H7 (cell line): Measurements from ENCODE around the gene PIGK. TPM values are rescaled to one million over a fixed set of nuclear protein-coding genes. Genes with fewer than 3 reads are reported as not detected.

ENCODE experiments used
- DNase-seq: peaks from one replicate; pipeline ENCODE4 v3.0.0; 2012
- H3K27me3 ChIP-seq: 2 replicates; pipeline ENCODE4 v1.6.0; 2011; ENCODE audit warnings: mild to moderate bottlenecking, low read length; ENCODE audit not compliant: control insufficient read depth, insufficient read depth
- H3K36me3 ChIP-seq: replicated peaks from 2 replicates; pipeline ENCODE4 v1.5.1; 2011; ENCODE audit warnings: low read length; ENCODE audit not compliant: control insufficient read depth, insufficient read depth
- H3K4me3 ChIP-seq: 2 replicates; pipeline ENCODE4 v1.5.1; 2011; ENCODE audit warnings: low read depth, mild to moderate bottlenecking, control low read depth, low read length, moderate library complexity; ENCODE audit not compliant: insufficient read depth
- total RNA-seq: library from RNA; depleted of rRNA; stranded (reverse); fragments of >200 nt; shearing (Covaris generic); gene quantifications from 2 replicates; pipeline ENCODE4 v1.2.3, GENCODE V29; 2014

Gene PIGK
- total RNA-seq, 1 experiment from 2014 or later: 18.4 TPM

DNA sequence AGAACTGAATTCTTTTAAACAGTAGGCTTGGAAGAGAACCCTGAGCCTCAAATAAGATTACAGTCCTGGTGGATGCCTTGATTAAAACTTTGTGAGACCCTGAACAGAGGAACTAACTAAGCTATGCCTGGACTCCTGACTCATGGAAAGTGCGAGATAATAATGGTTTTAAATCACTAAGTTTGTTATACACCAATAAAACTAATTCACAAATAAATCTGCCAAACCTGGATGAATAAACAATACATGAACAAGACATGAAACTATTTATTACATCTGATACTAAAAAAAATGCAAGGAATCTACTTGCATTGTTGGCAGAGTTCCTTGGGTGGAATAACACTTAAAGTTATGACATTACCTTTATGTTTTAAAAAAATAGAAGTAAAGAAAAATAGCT, 118.4 kb downstream of the PIGK start:
- no peaks in the 10 kb centered on the region for H3K27me3 ChIP-seq
- H3K4me3 ChIP-seq: no peak overlapping the region
- no peaks in the 10 kb centered on the region for H3K36me3 ChIP-seq
- DNase-seq: no peak

DNA sequence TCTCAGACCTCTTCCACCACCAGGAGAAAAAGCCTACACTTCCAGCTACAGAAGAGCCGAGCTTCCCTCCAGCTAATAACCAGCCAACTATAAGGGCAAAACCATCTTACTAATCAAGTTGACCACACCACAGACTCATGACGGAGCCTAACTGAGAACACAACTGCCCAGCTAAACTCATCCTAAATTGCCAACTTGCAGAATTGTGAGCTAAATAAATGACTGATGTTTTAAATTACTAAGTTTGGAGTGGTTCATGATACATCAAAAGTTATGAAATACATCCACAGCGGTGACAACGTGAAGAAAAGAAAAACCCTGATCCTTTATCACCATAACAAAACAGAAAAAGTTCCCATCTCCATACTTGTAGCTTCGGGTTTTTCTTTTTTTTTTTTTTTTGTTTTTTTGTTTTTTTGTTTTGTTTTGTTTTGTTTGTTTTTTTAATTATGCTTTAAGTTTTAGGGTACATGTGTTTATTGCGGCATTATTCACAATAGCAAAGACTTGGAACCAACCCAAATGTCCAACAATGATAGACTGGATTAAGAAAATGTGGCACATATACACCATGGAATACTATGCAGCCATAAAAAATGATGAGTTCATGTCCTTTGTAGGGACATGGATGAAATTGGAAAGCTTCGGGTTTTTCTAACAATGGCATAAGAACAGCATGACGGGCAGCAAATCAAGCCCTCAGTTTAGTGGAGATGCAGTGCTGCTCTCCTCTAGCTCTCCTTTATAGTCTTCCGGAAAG, 122.6 kb downstream of the PIGK start:
- no peak overlapping the region for H3K4me3 ChIP-seq
- DNase-seq: no peak
- H3K27me3 ChIP-seq: no peaks in the 10 kb centered on the region
- H3K36me3 ChIP-seq: no peaks in the 10 kb centered on the region

DNA sequence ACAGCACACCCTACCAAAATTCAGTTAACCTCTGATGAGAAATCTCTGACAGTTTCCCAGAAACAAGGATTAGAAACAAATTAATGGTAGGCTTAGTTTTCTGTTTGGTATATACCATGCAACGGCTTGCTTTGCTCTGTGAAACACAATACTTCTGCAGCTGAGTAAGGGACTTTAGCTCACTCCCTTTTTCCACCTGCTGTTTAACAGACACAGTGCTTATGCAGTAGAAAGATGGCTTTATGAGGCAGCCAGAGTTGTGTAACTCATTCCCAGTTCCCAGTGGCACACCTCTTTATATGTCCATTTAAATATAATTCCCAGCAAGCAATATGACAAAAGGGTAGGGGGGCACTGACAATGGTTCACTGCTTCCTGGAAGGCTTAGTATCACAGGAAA, 124.0 kb downstream of the PIGK start:
- no peak for DNase-seq
- no peaks in the 10 kb centered on the region for H3K27me3 ChIP-seq
- no peak overlapping the region for H3K4me3 ChIP-seq
- H3K36me3 ChIP-seq: no peaks in the 10 kb centered on the region

DNA sequence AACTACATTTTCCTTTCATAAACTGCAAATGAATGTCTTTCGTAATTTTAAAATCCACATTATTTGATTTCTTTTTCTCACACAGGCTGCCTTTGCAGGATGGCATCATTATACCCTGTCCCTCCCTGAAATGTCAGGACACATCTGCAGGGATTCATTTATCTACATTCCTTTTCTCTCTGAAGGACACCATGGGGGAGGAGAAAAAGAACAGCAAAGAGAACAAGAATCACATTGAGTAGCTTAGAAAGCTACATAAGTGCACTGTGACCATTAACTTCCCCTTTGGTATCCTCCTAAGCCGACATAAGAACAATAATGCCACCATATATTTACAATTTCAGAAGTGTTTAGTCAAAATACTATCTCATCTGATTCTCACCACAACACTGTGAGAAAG, 129.5 kb downstream of the PIGK start:
- H3K4me3 ChIP-seq: no peak overlapping the region
- H3K36me3 ChIP-seq: no peaks in the 10 kb centered on the region
- H3K27me3 ChIP-seq: no peaks in the 10 kb centered on the region
- DNase-seq: peak; percentile 12

DNA sequence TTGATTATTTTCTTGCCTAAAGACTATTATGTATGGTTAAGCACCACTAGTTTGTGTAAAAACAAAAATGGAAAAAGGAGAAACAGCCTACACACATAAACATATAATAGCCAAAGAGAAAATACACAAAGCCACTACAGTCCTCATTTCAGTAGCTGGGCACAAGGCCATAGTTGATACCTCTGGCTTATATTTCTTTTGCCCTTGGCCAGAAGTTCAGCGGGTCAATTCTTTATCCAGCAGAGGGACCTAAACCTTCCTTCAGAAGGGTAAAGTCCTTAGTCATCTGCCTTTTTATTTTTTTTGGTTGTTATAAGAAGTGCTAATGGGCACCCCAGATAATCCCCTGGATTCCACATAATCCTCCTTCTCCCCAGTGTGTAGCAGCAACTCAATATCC, 134.1 kb downstream of the PIGK start:
- Histone ChIP-seq H3K27me3 (no peaks in the 10 kb centered on the region), H3K4me3 (no peak overlapping the region), H3K36me3 (no peaks in the 10 kb centered on the region; the same call in 1 of the 2 replicates)
- DNase-seq: no peak

DNA sequence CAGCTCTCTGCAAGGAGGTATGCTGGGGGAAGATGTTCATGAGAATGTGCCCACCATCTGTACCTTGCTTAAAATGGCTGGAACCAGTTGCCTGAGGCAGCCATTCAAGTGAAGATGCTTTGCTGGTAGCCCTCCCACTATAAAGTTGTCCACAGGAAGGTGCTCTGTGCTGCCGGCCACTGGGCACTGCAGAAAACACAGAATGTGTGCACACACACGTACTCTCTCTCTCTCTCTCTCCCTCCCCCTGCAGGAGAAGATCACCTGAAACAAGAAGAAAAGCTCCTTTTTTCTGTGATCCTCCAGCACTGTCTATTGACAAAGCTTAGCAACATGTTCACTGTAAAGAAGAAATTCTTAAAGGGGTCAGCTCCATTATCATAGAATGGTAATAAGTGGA, 134.8 kb downstream of the PIGK start:
- DNase-seq: no peak
- H3K4me3 ChIP-seq: no peak overlapping the region
- no peaks in the 10 kb centered on the region; the same call in 1 of the 2 replicates for H3K36me3 ChIP-seq
- H3K27me3 ChIP-seq: no peaks in the 10 kb centered on the region

DNA sequence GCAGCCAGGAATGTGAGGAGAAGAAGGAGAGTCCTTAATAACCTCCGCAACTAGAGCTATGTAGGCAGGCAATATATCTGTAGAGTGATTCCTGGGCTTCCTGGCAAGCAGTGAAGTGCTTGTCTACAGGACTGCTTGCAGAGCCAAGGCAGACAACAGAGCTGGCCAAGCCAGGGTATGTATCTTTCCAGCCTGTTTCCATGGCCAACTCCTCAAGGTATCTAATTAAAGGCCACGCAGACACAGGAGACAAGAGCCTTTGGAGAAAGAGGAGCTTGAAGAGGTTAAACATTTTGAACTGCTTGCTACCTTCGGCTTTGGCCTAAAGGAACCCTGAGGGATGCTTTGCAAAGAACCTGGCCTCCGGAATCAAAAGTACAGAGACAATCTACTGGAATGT, 137.4 kb downstream of the PIGK start:
- Histone ChIP-seq H3K36me3 (no peaks in the 10 kb centered on the region; the same call in 1 of the 2 replicates), H3K27me3 (no peaks in the 10 kb centered on the region), H3K4me3 (no peak overlapping the region)
- no peak for DNase-seq

DNA sequence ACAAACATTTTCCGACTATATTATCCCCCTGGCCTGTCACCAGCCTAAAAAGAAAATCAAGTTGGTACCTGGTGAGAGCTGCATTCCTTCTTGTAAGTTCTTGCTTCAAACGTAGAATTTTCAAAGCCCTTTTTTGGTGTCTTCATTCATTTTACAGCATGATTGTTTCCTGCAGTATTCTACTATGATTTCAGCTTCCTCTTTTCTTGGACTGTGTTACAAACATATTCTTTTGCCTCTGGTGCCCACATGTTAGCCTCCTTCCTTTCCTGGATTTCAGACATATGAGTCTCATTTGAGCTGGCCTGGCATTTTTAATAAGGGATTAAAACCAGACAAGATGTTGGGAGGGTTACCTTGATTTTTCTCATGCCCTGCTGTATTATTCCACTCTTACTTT, 142.5 kb downstream of the PIGK start:
- Histone ChIP-seq H3K27me3 (no peaks in the 10 kb centered on the region), H3K36me3 (no peaks in the 10 kb centered on the region), H3K4me3 (no peak overlapping the region)
- DNase-seq: no peak

DNA sequence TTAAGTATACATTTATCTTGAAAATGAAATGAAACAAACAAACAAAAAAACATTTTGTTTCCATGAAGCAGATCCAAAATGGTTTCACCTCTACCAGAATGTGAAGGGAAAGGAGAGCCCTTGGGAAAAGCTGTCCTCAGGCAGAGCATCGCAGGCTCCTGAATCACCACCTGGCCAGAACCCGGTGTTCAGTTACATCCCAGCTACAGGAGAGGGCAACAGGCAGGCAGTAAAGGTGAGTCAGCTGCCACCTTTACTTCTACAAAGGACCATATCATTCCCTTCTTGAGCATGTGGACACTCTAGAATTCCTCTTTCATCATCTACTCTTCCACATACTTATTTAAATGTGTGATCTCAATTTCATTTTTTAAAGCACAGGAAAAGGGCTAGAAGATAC, 151.2 kb downstream of the PIGK start:
- no peaks in the 10 kb centered on the region for H3K27me3 ChIP-seq
- peak; percentile 37 for DNase-seq
- no peak overlapping the region for H3K4me3 ChIP-seq
- H3K36me3 ChIP-seq: no peaks in the 10 kb centered on the region

DNA sequence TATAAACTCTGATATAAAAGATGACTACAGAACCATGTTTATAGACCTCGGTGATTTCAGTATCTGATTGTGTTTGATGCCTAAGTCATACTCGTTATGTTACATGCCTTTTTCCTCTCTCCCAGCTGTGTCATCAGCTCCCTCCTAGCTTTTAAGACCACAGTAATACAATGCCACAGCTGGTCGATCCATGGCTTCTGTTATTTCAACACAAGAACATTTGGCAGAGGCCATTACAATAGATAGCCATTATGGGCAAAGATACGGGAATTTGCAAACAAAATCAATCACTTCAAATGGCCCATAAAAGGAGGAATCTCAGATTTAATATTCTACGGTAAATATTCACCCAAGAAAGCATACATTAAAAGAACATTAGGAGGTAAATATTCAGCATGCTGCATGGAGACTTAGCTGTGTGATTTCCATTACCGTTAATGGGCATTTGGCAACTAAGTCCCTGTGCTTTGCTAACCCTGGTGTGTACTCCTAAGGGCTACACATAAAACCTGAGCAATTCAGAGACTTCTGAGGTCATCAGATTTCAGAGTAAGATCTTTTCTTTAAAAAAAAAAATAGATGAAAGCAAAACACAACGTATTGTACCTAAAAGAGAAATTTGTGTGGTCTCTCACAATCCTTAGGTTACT, 153.4 kb downstream of the PIGK start:
- H3K27me3 ChIP-seq: no peaks in the 10 kb centered on the region
- no peak overlapping the region for H3K4me3 ChIP-seq
- no peak for DNase-seq
- no peaks in the 10 kb centered on the region for H3K36me3 ChIP-seq

DNA sequence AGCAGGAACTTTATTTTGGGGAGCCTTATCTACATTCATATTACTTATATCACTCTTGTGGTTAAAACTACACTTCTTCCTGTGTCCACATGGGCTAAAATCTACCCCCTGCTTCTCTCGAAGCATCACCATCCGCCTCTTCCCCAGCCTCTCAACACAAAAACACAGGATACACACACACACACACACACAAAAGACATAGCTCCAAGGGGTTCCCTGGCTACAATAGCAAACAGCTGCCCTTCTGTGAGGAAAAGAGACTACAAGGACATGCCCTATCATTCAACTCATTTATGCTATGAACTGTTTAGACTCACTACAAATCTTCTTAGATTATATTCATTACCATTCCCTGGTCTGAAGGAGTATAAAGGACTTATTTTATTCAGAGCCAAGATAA, 155.0 kb downstream of the PIGK start:
- no peak overlapping the region for H3K4me3 ChIP-seq
- H3K27me3 ChIP-seq: no peaks in the 10 kb centered on the region
- DNase-seq: no peak
- H3K36me3 ChIP-seq: no peaks in the 10 kb centered on the region

DNA sequence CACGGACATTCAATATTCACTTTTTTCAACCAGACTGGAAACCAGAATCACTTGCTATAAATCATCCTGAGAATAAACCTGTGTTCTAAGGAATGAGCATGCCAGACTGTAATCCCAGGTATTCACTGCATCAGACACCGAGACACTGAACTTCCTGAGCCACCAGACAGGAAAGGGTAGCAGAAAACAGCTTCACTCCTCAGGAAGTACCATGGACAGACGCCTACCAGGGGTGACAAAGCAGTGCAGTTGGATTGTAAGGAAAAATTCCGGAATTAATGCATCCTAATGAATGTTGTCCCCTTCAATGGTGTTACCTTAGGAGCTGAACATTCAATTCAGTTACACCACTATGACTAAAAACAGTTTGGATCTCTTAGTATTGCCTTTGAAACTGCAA, 156.1 kb downstream of the PIGK start:
- Histone ChIP-seq H3K4me3 (no peak overlapping the region), H3K36me3 (no peaks in the 10 kb centered on the region), H3K27me3 (no peaks in the 10 kb centered on the region)
- no peak for DNase-seq

DNA sequence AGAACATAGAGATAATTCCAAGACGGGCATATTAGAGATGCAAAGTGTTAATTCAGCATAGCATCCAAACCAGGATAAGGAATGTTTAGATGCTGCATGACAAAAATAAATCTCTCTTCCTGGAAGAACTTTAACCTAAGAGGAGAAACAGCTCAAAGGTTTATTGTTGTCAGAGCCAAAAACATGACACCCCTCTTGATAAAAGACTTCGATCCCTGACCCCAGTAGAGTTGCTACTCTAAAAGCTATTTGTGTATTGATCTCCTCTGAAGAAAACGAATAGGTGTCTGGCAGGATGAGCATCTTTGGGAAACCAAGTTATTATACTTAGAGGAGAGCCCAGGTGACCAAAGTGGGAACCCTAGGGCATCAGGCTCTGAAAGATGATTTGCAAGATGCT, 158.1 kb downstream of the PIGK start:
- Histone ChIP-seq H3K27me3 (no peaks in the 10 kb centered on the region), H3K4me3 (no peak overlapping the region), H3K36me3 (no peaks in the 10 kb centered on the region)
- no peak for DNase-seq

DNA sequence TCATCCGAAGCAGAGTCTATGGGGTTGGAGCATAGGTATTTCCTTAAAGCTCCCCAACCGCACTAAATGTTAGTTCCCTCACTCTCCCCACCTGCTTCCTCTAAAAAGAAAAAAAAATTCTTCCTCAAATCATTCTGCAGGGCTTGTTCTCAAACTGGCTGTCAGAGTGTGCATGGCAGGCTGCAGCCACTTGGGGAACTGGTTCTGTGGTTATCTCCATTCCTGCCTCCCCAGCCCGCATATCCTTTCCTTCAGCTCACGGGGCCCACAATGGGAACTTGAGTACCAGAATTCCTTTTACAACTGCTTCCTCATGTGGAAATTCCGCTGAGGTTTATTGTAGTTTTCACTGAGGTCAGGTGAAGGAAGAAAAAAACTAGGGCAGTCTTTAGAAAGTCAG, 159.2 kb downstream of the PIGK start:
- Histone ChIP-seq H3K27me3 (no peaks in the 10 kb centered on the region), H3K36me3 (no peaks in the 10 kb centered on the region), H3K4me3 (no peak overlapping the region)
- DNase-seq: peak; percentile 23

DNA sequence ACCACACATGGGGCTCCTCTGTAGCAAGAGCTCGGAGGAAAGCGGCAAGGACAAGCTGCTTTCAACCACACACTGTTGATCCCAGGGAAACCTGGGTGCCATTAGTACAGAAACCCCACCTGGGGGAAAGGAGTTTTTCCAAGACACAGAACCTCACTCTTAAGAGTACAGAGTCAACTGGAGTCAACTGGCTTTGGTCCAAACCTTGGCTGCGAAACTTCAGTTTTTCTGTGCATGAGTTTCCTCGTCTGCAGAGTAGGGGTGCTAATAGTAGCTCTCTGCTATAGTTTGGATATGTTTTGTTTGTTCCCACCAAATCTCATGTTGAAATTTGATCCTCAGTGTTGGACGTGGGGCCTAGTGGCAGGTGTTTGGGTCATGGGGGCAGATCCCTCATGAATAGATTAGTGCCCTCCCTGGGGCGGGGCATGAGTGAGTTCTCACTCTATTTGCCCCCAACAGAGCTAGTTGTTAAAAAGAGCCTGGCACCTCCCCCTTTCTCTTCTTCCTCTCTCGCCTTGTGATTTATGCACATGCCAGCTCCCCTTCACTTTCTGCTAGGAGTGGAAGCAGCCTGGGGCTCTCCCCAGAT, 161.1 kb downstream of the PIGK start:
- DNase-seq: no peak
- H3K36me3 ChIP-seq: no peaks in the 10 kb centered on the region
- no peak overlapping the region for H3K4me3 ChIP-seq
- H3K27me3 ChIP-seq: no peaks in the 10 kb centered on the region
